DMS 273 (cell line): ENCODE results near the gene LTBP1.
A peak's percentile ranks its signal among the peaks of the same experiment; 100 is the strongest.

Experiments used
- DNase-seq: peaks from one replicate; lab custom pipeline; 2025; ENCODE audit not compliant: unreplicated experiment; lab: John Stamatoyannopoulos, UW

Gene LTBP1

DNA sequence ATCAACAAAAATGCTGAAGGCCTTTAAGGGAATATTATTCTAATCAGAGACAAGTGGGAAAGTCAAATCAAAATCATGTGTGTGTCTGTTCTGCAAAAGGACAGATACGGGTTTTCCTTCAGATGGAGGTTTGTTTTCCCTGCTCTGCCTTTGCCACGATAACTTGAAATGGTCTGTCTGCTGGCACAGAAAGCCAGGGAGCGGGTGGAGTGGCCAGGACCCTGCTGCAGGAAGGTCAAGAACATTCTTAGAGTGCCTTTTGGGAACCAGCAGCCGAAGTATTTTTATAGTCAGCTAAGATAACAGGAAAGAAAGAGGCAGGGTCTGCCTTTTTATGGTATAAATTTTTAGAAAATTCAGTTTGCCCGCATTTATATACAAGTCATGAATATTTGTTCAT lies 234.2 kb downstream of the LTBP1 start:
- no peak for DNase-seq

DNA sequence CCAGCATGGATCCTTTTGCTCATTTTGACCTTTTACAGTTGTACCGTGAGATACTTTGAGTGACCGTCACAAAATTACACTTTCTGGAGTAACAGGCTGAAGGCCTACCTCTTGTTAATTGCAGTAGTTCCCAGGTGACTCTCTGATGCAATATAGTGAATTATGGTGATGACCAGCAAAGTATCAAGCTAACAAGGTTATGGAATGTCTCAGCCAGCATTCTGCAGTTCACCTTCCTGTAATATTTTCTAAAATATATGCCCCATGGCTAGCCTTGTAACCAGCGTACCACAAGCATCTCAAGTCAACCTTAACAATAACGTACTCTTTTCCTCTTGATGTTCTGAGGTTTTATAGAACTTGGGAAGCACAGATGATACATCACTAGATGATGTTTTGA lies 234.7 kb downstream of the LTBP1 start:
- no peak for DNase-seq

DNA sequence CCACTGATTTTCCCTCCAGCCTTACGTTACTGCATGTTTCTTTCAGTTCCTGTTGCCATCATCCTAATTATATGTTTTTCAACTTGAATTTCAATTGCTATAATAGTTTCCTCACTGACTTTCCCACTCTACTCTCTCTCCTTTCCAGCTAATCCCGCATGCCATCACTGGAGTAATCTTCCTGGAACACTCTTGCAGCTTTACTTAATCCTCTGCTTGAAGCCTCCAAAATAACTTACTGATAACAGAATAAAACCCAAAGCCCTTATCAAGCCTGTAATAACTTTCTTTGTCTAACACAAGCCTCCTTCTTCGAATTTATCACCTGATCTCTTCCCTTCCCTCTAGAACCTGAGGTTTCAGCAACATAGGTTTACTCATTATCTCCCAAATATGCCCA lies 237.3 kb downstream of the LTBP1 start:
- DNase-seq = no peak

DNA sequence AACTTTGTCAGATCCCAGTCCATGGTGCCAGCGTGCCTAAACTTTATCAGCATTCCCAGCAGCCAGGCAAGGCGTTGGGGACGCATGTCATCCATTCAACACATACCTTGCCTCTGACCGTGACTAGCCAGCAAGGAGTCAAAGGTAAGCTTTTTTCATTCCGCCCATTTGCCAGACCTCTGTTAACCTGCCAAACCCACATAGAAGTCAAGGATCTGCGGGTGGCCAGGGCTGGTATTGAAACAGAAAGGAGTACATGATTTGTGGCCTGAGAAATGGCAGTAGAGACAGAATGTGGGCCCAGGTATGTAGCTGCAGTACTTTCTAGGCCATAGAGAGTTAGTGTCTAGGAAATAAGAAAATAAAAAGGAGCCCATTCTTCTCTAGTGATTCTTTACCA lies 240.2 kb downstream of the LTBP1 start:
- DNase-seq = no peak

DNA sequence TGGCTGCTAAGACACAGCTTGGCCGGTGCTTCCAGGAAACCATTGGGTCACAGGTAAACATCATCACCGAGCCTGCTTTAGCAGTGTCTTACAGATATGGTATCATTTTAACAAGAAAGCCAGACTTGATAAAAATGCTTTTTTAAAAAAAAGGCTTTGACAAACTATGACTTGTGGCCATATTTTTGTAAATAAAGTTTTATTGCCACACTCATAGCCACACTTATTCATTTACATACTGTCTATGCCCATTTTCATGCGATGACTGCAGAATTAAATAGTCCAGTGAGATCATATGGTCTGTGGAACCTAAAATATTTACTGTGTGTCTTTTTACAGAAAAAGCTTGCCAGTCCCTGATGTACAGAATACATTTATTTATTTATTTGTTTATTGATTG lies 242.0 kb downstream of the LTBP1 start:
- DNase-seq = no peak

DNA sequence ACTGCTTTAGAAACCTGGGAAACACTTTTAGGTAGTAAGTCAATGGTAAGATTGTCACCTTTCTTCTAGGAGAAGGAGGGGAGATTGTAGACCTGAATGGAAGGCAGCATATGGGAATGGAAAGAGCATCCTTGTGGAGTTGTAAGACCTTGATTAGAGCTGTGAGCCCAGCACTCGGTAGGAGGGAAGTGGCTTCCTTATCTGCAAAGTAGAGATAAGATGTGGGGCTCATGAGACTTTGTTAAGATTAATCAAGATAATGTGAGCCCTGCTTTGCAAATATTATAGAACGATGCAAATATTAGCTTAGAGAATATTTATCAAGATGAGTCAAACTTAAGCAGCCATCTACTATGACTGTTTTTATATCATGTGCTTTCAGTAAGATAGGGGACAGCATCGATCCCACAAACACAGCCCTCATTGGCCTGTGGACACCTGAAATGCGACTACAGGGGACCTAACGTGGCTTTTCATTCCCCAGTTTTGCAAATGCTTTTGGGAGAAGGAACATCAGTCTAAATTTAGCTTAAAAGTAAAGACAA lies 243.7 kb downstream of the LTBP1 start:
- DNase-seq = no peak

- DNase-seq = no peak
These were observed 249.1 kb downstream of the LTBP1 start for GRCh38 chr2:33195891-33196290.

DNA sequence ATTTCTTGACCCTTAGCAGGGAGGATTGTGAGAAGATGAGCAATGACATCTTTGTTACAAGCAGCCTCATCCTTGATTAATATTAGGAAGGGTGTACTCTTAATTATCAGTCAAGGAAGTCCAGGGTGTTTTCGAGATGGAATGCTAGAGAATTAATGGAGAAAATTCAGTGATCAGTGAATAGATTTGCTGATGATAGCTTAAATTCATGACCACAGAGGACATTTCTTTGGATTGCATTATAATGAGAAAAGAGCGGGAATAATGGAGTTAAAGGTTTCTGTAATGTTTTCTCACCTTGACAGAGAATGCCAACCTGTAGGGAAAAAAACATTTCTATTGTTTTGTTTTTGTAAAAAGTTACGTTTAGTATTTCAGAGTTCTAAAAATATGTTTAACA lies 249.9 kb downstream of the LTBP1 start:
- DNase-seq = no peak

GRCh38 chr2:33197198-33197938 lies 250.6 kb downstream of the LTBP1 start:
- no peak for DNase-seq

DNA sequence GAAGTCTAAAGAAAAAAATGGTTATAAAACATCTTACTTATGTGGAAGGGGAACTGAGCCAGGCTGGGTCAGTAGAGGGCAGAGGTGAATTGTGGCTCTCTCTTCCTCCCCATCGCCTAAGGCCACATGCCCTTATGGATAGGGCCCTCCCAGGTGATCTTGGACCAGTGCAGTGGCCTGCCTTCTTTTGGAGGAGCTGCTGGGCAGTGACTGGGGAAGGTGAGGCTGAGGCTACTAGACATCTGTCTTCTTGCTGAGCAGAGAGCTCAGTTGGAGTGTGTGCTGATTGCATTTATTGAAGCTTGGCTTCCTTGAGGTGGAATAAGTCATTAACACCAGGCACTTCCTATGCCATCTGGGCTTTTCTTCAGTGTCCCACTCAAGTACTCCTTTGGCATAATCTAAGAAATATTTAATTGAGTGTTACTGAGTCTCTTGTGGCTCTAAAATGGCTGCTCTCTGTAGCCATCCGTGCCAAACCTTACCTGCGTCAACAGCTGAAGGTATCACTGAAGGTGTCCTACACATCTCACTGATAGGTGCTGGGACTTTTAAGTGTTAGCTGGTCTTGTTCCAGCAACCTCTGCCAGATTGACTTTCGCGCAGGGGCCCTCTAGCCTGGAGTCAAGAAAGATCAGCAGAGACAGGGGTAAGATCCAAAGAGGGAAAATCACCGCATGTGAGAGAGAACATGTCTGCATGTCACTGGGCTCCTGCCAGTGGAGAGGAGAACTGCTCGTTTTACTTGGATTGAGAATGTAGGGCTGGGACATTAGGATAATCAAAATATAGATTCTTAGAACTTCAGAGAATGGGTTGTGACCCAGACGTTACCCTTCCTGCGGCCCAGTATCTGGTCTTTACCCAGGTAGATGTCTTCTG lies 256.1 kb downstream of the LTBP1 start:
- no peak for DNase-seq

DNA sequence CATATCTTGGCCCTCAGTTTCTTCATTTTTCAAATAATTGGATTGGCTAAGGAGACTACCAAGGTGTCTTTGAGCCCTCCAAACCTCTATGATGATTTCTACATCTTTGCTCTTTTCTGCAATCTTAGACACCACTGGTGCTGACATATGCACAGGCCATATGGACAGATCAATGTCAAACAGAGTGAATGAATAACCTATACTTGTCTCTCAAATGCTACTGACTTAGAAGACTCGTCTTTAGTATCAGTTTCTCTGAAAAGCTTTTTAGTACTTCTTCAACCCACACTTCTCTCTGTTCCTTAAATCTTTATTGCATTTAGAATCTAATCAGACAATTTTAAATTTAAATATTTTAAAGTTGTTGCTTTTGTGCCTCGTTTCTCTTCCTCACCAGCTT lies 258.2 kb downstream of the LTBP1 start:
- DNase-seq = peak; percentile 15

DNA sequence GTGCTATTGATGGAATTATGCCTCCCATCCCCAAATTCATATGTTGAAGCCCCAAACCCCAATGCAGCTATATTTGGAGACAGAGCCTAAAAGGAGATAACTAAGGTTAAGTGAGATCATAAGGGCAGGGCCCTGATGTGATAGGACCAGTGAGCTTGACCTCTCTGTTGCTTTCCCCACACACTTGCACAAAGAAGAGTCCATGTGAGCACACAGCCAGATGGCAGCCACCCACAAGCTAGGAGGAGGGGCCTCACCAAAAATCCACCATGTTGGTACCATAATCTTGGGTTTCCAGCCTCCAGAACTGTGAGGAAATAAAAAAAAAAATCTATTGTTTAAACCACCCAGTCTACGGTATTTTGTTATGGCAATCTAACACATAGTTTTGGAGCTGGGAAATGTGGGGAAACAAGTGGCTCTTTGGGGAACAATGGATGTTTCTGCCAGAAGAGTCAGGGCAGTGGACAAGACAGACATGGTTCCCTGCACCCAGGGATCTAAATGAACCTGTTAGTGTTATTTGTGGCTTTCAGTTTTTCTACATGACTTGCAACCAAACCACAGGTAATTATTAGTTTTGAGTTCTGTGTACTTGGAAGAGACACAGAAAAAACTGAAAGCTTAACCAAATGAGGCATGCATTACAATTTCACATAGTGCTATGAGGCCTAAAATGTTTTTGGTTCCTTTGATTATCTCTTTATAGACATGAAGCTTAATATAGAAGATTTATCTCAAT lies 259.1 kb downstream of the LTBP1 start:
- no peak for DNase-seq

DNA sequence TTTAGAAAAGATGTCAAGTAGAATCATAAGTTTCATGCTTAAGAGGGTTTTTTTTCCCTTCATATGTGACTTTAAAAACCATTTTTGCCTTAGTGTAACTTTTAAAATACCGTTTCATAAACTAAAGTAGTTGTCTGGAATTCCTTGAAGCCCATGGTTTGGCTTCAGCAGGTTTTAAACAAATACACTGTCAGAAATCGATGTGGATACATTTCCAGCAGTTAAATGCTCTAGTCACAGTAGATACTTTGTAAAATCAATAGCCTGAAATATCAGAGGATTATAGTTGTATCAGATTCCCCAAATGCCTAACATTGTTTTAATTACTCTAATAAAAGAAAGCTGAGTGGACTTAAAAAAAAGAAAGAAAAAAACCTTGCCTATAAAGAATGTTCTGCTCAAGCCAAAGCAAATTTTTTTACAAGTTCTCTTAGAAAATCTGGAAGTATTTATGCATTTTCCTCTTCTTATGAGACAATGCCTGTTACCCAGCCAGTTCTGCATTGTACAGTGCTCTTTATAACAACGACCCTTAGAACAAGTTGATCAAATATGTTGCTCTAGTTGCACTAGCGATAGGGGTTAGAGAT lies 260.5 kb downstream of the LTBP1 start:
- DNase-seq = no peak

- peak; percentile 9 for DNase-seq
These were observed 261.6 kb downstream of the LTBP1 start for GRCh38 chr2:33208400-33208799.

GRCh38 chr2:33209976-33210375 lies 263.2 kb downstream of the LTBP1 start:
- DNase-seq = no peak

DNA sequence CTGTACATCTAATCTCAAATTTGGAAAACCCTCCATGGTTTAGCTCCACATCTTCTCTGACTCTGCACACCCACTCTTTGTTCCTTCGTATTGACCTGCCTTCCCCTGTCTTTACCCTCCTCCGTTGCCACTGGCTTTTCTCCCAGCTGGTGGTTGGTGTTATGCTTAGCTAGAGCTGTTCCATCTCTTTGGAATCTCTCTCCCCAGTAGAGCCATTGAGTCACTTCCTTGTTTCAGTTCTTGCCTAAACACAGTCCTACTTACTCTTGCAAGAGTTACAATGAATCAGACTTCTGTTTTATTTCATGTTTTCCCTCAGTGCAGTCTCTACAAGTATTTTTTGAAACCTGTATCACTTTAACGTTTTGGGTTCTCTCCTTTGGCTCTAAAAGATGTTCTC lies 263.9 kb downstream of the LTBP1 start:
- DNase-seq = no peak

DNA sequence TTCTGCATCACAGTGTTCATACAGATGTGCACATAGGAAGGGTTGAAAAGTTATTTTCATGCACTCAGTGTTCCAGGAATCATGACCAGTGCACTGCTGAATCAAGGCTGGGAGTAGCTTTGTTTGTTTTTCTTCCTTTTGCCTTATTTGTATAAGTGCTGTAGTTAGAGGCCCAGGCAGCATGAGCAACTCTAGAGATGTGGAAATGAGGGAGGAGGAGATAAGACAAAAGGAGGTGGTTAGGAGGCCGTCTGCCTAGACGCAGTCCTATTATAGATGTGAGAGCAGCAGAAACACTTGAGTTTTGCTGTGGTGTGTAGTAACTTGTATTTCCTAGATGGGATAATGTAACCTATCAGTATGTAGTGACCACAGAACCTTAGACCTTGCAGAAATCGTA lies 265.4 kb downstream of the LTBP1 start:
- no peak for DNase-seq

- DNase-seq = no peak
These were observed 266.5 kb downstream of the LTBP1 start for GRCh38 chr2:33213244-33213643.

- no peak for DNase-seq
These were observed 266.9 kb downstream of the LTBP1 start for GRCh38 chr2:33213648-33214047.

DNA sequence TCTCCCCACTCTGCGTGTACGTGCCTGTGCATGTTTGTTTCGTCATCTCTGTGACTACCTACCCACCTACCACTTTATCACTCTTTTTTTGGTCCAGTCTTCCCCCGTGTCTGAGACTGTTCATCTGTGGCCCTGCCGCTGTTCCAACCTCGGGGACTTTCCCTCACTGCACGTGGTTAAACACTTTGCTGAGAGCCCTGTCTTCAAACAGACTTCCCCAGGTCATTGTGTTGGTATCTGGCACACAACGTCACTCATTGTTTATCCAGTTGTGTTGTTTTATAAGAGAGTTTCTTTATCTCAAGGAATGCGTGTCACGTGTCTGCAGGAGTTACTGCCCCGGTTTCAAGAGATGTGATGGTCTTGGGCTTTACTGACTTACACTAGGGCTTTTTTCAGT lies 267.7 kb downstream of the LTBP1 start:
- no peak for DNase-seq

- peak; percentile 57 for DNase-seq
These were observed 268.1 kb downstream of the LTBP1 start for GRCh38 chr2:33214857-33215256.
